ENCODE results near the gene TAP1. TPM values are rescaled to one million over a fixed set of nuclear protein-coding genes. Genes with fewer than 3 reads are reported as not detected.
A peak's percentile ranks its signal among the peaks of the same experiment; 100 is the strongest.

TAP1 gene
- total and polyA plus RNA-seq, 2 of the 4 experiments (the other 2 are of a cell fraction) = 20.1 to 27.6 TPM

- Histone ChIP-seq H3K4ac (ENCODE audit: low read depth, low read length) (no peak overlapping the region), H3K27ac (ENCODE audit: insufficient read depth, low read length) (no peak overlapping the region), H3K14ac (replicated peaks; ENCODE audit: low read depth, low read length) (no peak overlapping the region), H2AK5ac (ENCODE audit: low read depth, low read length) (no peak overlapping the region), H4K91ac (ENCODE audit: insufficient read depth, low read depth, low read length) (no peak overlapping the region), H3K27me3 (ENCODE audit: control insufficient read depth, insufficient read depth, low read length) (no peaks in the 10 kb centered on the region), H3K9ac (ENCODE audit: low read depth, low read length) (no peak overlapping the region), H2BK120ac (ENCODE audit: low read depth, low read length) (no peak overlapping the region), H3K9me1 (ENCODE audit: insufficient read depth, low read length) (no peaks in the 10 kb centered on the region), H3K56ac (ENCODE audit: extremely low read depth, insufficient read depth, low read length) (no peak overlapping the region), H2BK5ac (ENCODE audit: low read depth, low read length, poor library complexity, severe bottlenecking) (no peak overlapping the region), H3K23ac (ENCODE audit: low read depth, low read length) (no peak overlapping the region), H3K4me1 (ENCODE audit: control insufficient read depth, insufficient read depth, low read length) (peaks cover 15% of the 10 kb centered on the region), H2AK9ac (replicated peaks; ENCODE audit: low read depth, low read length, poor library complexity) (no peak overlapping the region), H4K20me1 (ENCODE audit: insufficient read depth, low read length) (no peaks in the 10 kb centered on the region), H3K4me2 (ENCODE audit: low read depth, low read length) (no peak overlapping the region), H2BK20ac (ENCODE audit: low read depth, low read length) (no peak overlapping the region), H3K18ac (ENCODE audit: low read depth, low read length) (no peak overlapping the region), H2BK15ac (ENCODE audit: low read depth, low read length) (no peak overlapping the region), H4K8ac (ENCODE audit: low read depth in 2 of 2, low read length in 2 of 2) (no peak overlapping the region), H4K5ac (ENCODE audit: low read depth, low read length) (no peak overlapping the region), H3K4me3 (ENCODE audit: insufficient read depth, low read depth, low read length) (no peak overlapping the region), H2AFZ (replicated peaks; ENCODE audit: low read length, poor library complexity) (no peak overlapping the region), H3K9me3 (ENCODE audit: control insufficient read depth, insufficient read depth, low read length) (no peaks in the 10 kb centered on the region), H3K36me3 (ENCODE audit: control insufficient read depth, insufficient read depth, low read length) (no peaks in the 10 kb centered on the region), H3K79me1 (ENCODE audit: low read depth in 1 of 2, low read length in 2 of 2) (no peaks in the 10 kb centered on the region)
- DNase-seq = peak; percentile 81
- BruUV-seq (replicated peaks) = no TSS peak
- in situ Hi-C loops (cut with MboI; ENCODE audit: low sequenced_read_pairs) = no loop called here
- peak; percentile 44; the same call in 1 of the 2 replicates for ATAC-seq (ENCODE audit: low read depth)
- ChIA-PET POLR2A (ENCODE audit: unreplicated experiment) (no interaction called here), CTCF (interaction anchor here (1.0 to 2.2 kb wide), 8 partner anchors 28 to 129 kb away, joined by 3 to 19 read pairs (median 6); partner anchors contain the start of genes HLA-DMA and TAP2)
- dilution Hi-C loops (cut with HindIII; ENCODE audit: low sequenced_read_pairs, unreplicated experiment) = no loop called here
- WGBS, 2 experiments (ENCODE audit: extremely low coverage in 2 of 2, insufficient read length in 1 of 2) = no CpG with 5 or more reads among the region's 4 CpGs
- intact Hi-C loops (cut with micrococcal nuclease) = loop anchor here (1.0 to 5.0 kb wide), 7 partner anchors 48 to 362 kb away; partner anchors contain the start of gene HLA-DMA
- TF ChIP-seq RAD21 (IDR thresholded peaks at IDR 0.05; ENCODE audit: low read length) = peak; percentile 77
- TF ChIP-seq CHD1 (IDR thresholded peaks at IDR 0.05; ENCODE audit: low read depth, low read length) = no peak
- peak; percentile 74 for TF ChIP-seq SMC3 (IDR thresholded peaks at IDR 0.05; ENCODE audit: low read depth, low read length)
- peak; percentile 76 for TF ChIP-seq CTCF (conservative IDR thresholded peaks at IDR 0.05; ENCODE audit: low read depth, low read length)
- no peak for TF ChIP-seq FOS (IDR thresholded peaks at IDR 0.05; ENCODE audit: low read depth, low read length)
- no peak for TF ChIP-seq MXI1 (IDR thresholded peaks at IDR 0.05; ENCODE audit: borderline replicate concordance, low read depth, low read length)
- TF ChIP-seq CEBPB (IDR thresholded peaks at IDR 0.05; ENCODE audit: low read depth, low read length) = no peak
- TF ChIP-seq USF2 (IDR thresholded peaks at IDR 0.05; ENCODE audit: low read depth, low read length) = no peak
- no peak for TF ChIP-seq RCOR1 (IDR thresholded peaks at IDR 0.05; ENCODE audit: insufficient replicate concordance, low read length)
- no peak for TF ChIP-seq MAZ (IDR thresholded peaks at IDR 0.05; ENCODE audit: borderline replicate concordance, low read depth, low read length)
- TF ChIP-seq MAFK (IDR thresholded peaks at IDR 0.05; ENCODE audit: low read depth, low read length) = no peak
- TF ChIP-seq ELK1 (IDR thresholded peaks at IDR 0.05; ENCODE audit: borderline replicate concordance, low read depth, low read length) = no peak
These were observed 32.3 kb upstream of the TAP1 start for GRCh38 chr6:32885698-32886286.
